HEK293 (cell line): Measurements from ENCODE around the gene OCLN.

Source experiments
- HOXA7 ChIP-seq: sonication (generic); formaldehyde crosslinking; IDR thresholded peaks from 2 replicates; pipeline ENCODE4 v1.8.1; 2022; ENCODE audit warnings: missing genetic modification reagents, borderline replicate concordance
- KLF10 ChIP-seq: fragments of 450-650 bp; IDR thresholded peaks from 2 replicates; pipeline ENCODE4 v1.5.1; 2018; ENCODE audit warnings: missing biosample characterization, mild to moderate bottlenecking, missing genetic modification characterization
- OSR2 ChIP-seq: fragments of 450-650 bp; formaldehyde crosslinking; IDR thresholded peaks from 2 replicates; pipeline ENCODE4 v1.5.1; 2016; ENCODE audit warnings: missing biosample characterization, missing genetic modification characterization
- SCRT1 ChIP-seq: fragments of 450-650 bp; formaldehyde crosslinking; IDR thresholded peaks from 2 replicates; pipeline ENCODE4 v1.5.1; 2016; ENCODE audit warnings: missing biosample characterization, missing genetic modification characterization, borderline replicate concordance
- SP2 ChIP-seq: fragments of 450-650 bp; formaldehyde crosslinking; IDR thresholded peaks from 2 replicates; pipeline ENCODE4 v1.5.1; 2016; ENCODE audit warnings: missing biosample characterization, missing genetic modification characterization
- TSHZ1 ChIP-seq: fragments of 450-650 bp; formaldehyde crosslinking; IDR thresholded peaks from 2 replicates; pipeline ENCODE4 v1.5.1; 2016; ENCODE audit warnings: missing biosample characterization, missing genetic modification characterization, borderline replicate concordance
- ZBTB10 ChIP-seq: fragments of 450-650 bp; formaldehyde crosslinking; IDR thresholded peaks from 2 replicates; pipeline ENCODE4 v1.5.1; 2016; ENCODE audit warnings: missing biosample characterization, missing genetic modification characterization
- ZBTB11 ChIP-seq: fragments of 450-650 bp; formaldehyde crosslinking; conservative IDR thresholded peaks from 2 replicates; pipeline ENCODE4 v1.5.1; 2016; ENCODE audit warnings: low read depth, missing biosample characterization, missing genetic modification characterization
- ZNF121 ChIP-seq: fragments of 450-650 bp; formaldehyde crosslinking; IDR thresholded peaks from 2 replicates; pipeline ENCODE4 v1.5.1; 2016; ENCODE audit warnings: missing biosample characterization, missing genetic modification characterization
- ZNF138 ChIP-seq: fragments of 450-650 bp; formaldehyde crosslinking; IDR thresholded peaks from 2 replicates; pipeline ENCODE4 v1.5.1; 2016; ENCODE audit warnings: missing biosample characterization, missing genetic modification characterization, borderline replicate concordance
- ZNF184 ChIP-seq: fragments of 450-650 bp; IDR thresholded peaks from 2 replicates; pipeline ENCODE4 v1.5.1; 2018; ENCODE audit warnings: missing biosample characterization, mild to moderate bottlenecking, missing genetic modification characterization
- ZNF211 ChIP-seq: fragments of 450-650 bp; formaldehyde crosslinking; IDR thresholded peaks from 2 replicates; pipeline ENCODE4 v1.5.1; 2016; ENCODE audit warnings: low read depth, missing biosample characterization, missing genetic modification characterization
- ZNF248 ChIP-seq: fragments of 450-650 bp; formaldehyde crosslinking; IDR thresholded peaks from 2 replicates; pipeline ENCODE4 v1.5.1; 2017; ENCODE audit warnings: missing biosample characterization, missing genetic modification characterization
- ZNF266 ChIP-seq: fragments of 450-650 bp; formaldehyde crosslinking; IDR thresholded peaks from 2 replicates; pipeline ENCODE4 v1.5.1; 2016; ENCODE audit warnings: missing biosample characterization, missing genetic modification characterization, low read depth
- ZNF362 ChIP-seq: fragments of 450-650 bp; formaldehyde crosslinking; IDR thresholded peaks from 2 replicates; pipeline ENCODE4 v1.5.1; 2016; ENCODE audit warnings: missing biosample characterization, missing genetic modification characterization
- ZNF37A ChIP-seq: fragments of 450-650 bp; IDR thresholded peaks from 2 replicates; pipeline ENCODE4 v1.5.1; 2018; ENCODE audit warnings: missing biosample characterization, missing genetic modification characterization
- ZNF501 ChIP-seq: fragments of 450-650 bp; formaldehyde crosslinking; IDR thresholded peaks from 2 replicates; pipeline ENCODE4 v1.5.1; 2016; ENCODE audit warnings: missing biosample characterization, missing genetic modification characterization
- ZNF514 ChIP-seq: fragments of 450-650 bp; formaldehyde crosslinking; IDR thresholded peaks from 2 replicates; pipeline ENCODE4 v1.5.1; 2016; ENCODE audit warnings: missing biosample characterization, missing genetic modification characterization
- ZNF548 ChIP-seq: fragments of 450-650 bp; formaldehyde crosslinking; IDR thresholded peaks from 2 replicates; pipeline ENCODE4 v1.5.1; 2016; ENCODE audit warnings: missing biosample characterization, missing genetic modification characterization
- ZNF555 ChIP-seq: fragments of 450-650 bp; formaldehyde crosslinking; conservative IDR thresholded peaks from 2 replicates; pipeline ENCODE4 v1.5.1; 2017; ENCODE audit warnings: missing biosample characterization, mild to moderate bottlenecking, missing genetic modification characterization, inconsistent platforms
- ZNF626 ChIP-seq: fragments of 450-650 bp; sonication (Bioruptor Pico); formaldehyde crosslinking; IDR thresholded peaks from 2 replicates; pipeline ENCODE4 v1.5.1; 2018; ENCODE audit warnings: missing biosample characterization, missing genetic modification characterization, inconsistent platforms
- ZNF639 ChIP-seq: fragments of 450-650 bp; formaldehyde crosslinking; IDR thresholded peaks from 2 replicates; pipeline ENCODE4 v1.5.1; 2016; ENCODE audit warnings: missing biosample characterization, missing genetic modification characterization
- ZNF843 ChIP-seq: fragments of 450-650 bp; formaldehyde crosslinking; IDR thresholded peaks from 2 replicates; pipeline ENCODE4 v1.5.1; 2016; ENCODE audit warnings: missing biosample characterization, missing genetic modification characterization
- ZSCAN30 ChIP-seq: fragments of 450-650 bp; IDR thresholded peaks from 2 replicates; pipeline ENCODE4 v1.5.1; 2018; ENCODE audit warnings: missing biosample characterization, mild to moderate bottlenecking, missing genetic modification characterization, moderate library complexity
- ZSCAN5A ChIP-seq: fragments of 450-650 bp; formaldehyde crosslinking; IDR thresholded peaks from 2 replicates; pipeline ENCODE4 v1.5.1; 2016; ENCODE audit warnings: missing biosample characterization, missing genetic modification characterization

OCLN gene

GRCh38 chr5:69493396-69494133, 975 bp downstream of the OCLN start (continued):
- TF ChIP-seq ZSCAN30 (tag by site-specific recombination) (peak; percentile 73), SCRT1 (tag by site-specific recombination) (peak; percentile 95), ZBTB11 (tag by site-specific recombination) (no peak), ZNF248 (no peak), ZNF138 (tag by site-specific recombination) (0 out of 2 replicates have a peak, but pooled peaks have one; percentile 20), ZNF184 (tag by site-specific recombination) (no peak), ZNF555 (tag by site-specific recombination) (no peak), ZNF37A (tag by site-specific recombination) (no peak), ZSCAN5A (tag by site-specific recombination) (no peak), KLF10 (tag by site-specific recombination) (peak; percentile 56; the same call in 1 of the 2 replicates), ZBTB10 (tag by site-specific recombination) (no peak; the same call in none of the 2 replicates), ZNF639 (tag by site-specific recombination) (no peak), ZNF362 (tag by site-specific recombination) (no peak), ZNF548 (tag by site-specific recombination) (no peak), ZNF121 (tag by site-specific recombination) (no peak), SP2 (tag by site-specific recombination) (peak; percentile 80), TSHZ1 (tag by site-specific recombination) (no peak), HOXA7 (CRISPR knock-in tag) (no peak), ZNF514 (no peak), ZNF501 (tag by site-specific recombination) (peak; percentile 21; the same call in 1 of the 2 replicates), OSR2 (tag by site-specific recombination) (0 out of 2 replicates have a peak, but pooled peaks have one; percentile 26), ZNF843 (tag by site-specific recombination) (no peak), ZNF211 (tag by site-specific recombination) (no peak), ZNF266 (no peak), ZNF626 (tag by site-specific recombination) (no peak)
